Amniotic stem cell (primary cell): ENCODE data around the gene FAM111B.
"Not testable (repeated sequence)": the region's sequence is repeated elsewhere in the genome, so short reads cannot be mapped to it uniquely, and the experiment has no call there.

Experiments
- DNase-seq: peaks from one replicate; lab custom pipeline; 2025; lab: John Stamatoyannopoulos, UW

Gene FAM111B, protein sequence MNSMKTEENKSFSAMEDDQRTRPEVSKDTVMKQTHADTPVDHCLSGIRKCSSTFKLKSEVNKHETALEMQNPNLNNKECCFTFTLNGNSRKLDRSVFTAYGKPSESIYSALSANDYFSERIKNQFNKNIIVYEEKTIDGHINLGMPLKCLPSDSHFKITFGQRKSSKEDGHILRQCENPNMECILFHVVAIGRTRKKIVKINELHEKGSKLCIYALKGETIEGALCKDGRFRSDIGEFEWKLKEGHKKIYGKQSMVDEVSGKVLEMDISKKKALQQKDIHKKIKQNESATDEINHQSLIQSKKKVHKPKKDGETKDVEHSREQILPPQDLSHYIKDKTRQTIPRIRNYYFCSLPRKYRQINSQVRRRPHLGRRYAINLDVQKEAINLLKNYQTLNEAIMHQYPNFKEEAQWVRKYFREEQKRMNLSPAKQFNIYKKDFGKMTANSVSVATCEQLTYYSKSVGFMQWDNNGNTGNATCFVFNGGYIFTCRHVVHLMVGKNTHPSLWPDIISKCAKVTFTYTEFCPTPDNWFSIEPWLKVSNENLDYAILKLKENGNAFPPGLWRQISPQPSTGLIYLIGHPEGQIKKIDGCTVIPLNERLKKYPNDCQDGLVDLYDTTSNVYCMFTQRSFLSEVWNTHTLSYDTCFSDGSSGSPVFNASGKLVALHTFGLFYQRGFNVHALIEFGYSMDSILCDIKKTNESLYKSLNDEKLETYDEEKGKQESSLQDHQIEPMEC

DNA sequence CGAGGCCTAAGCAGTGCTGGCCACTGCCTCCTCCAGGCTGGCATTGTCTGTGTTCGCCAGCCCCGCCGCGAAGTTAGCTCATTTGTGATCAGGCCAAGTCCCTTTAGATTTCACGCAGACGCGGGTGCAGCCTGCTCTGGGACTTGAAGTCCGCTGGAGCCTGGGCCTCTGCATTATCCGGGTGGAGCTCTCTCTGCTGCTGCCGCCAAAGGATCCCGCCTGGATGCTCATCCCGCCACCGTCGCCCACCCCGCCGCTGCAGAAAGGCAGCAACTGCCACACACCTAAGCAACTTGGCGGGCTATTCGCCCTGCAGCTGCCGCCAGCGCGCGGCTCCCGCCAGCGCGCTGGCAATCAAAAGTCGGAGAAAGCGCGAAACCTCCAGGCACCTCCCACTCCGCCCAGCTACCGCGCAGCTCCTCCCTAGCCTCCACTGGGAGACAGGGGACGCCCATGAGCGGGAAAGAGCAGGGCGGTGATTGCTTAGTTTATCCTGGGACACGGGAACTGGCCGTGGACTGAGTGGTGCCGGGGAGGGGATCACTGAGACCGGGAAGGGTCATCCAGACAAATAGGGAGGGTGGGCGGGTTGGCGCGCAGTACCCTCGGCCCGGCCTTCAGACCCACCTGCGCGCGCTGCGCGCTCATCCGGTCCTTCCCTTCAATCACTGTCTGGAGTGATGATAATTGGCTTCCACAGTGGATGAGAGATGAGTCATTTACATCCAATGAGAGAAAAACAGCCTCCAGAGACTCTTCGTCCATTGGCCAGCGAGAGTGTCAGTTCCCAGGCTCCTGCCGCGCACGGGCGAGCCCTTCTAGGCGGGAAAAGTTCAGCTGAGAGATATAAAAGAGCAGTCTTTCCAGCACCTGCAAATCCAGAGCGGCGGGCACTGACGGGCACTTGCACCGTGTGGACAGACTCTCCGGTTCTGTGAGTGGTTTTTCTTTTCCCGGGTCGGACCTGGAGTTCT lies at the start of gene FAM111B:
Gene FAM111B (plus strand): TSS at position 875 of the 974 bp plus-strand sequence. CDS start 2,389 bp downstream, outside the sequence.
- peak; percentile 44 for DNase-seq

DNA sequence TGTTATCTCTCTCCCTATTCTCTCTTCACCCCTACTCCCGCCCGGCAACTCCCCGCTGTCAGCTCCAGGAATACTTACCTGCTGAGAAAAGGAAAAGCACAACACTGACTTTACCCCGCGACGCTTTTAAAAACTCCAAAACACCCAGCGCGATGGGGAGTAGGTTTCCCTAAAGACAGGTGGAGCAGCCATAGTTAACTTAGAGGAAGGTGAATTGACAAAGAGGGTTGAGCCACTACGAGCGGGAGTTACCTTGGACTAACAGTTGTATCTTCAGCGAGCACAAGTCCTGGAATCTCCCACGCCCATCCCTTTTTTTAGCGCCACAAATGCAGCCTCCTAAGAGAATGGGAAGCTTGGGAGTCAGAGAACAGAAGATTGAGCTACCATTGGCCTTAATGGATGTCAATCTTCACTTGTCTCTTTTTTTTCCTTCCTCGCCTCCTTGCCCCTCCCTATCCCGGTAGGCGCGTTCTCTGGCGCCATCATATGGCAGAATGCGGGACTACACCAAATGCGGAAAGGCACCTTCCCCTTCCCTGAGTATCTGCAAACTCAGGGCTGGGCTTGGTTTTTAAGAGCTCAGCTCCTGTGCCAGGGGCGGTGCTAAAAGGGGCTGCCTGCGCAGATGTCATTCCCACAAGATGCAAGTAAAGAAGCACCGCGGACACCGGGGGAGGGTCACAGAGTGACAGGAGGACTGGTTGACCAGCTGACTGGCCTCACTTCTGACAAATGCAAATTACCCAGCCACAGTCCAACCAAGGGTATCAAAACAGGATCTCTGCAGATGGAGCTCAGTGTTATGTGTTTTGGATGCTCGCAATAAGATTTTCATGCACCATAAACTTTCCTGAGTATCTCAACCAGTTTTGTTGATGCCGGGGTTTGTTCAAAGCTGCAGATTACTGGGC lies 48.7 kb upstream of the FAM111B start:
- peak; percentile 5 for DNase-seq

DNA sequence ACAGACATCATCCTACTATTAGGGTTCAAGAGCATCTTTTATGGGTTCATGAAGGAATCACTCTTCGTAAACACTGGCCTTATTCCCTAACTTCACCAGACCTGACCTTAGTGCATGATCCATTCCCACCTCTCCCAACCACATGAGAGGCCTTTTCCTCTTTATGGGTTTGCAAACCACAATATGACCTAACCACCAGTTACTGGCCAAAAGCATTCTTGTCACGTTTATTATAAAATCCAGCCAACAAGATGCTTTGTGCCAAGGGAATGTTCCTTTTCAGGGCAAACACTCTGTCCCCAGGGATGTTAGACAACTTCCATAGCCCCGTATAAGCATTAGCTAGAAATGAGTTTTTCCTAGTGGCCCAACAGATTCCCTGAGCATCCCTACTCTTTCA lies 46.9 kb upstream of the FAM111B start:
- DNase-seq: not testable (repeated sequence)

DNA sequence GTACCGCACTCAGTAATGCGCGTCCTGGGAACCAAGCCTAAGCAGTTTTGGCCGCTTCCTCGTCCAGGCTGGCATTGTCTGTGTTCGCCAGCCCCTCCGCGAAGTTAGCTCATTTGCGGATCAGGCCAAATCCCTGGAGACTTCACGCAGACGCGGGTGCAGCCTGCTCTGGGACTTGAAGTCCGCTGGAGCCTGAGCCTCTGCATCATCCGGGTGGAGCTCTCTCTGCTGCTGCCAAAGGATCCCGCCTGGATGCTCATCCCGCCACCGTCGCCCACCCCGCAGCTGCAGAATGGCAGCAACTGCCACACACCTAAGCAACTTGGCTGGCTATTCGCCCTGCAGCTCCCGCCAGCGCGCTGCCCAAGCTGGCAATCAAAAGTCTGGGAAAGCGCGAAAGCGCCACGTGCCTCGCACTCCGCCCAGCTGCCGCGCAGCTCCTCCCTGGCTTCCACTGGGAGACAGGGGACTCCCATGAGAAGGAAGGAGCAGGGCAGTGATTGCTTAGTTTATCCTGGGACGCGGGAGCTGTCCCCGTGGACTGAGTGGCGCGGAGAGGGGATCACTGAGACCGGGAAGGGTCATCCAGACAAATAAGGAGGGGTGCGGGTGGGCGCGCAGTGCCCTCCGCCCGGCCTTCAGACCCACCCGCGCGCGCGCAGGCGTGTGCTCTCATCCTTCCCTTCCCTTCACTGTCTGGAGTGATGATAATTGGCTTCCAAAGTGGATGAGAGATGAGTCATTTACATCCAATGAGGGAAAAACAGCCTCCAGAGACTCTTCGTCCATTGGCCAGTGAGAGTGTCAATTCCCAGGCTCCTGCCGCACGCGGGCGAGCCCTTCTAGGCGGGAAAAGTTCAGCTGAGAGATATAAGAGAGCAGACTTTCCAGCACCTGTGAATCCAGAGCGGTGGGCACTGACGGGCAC lies 44.2 kb upstream of the FAM111B start:
- DNase-seq: no peak

DNA sequence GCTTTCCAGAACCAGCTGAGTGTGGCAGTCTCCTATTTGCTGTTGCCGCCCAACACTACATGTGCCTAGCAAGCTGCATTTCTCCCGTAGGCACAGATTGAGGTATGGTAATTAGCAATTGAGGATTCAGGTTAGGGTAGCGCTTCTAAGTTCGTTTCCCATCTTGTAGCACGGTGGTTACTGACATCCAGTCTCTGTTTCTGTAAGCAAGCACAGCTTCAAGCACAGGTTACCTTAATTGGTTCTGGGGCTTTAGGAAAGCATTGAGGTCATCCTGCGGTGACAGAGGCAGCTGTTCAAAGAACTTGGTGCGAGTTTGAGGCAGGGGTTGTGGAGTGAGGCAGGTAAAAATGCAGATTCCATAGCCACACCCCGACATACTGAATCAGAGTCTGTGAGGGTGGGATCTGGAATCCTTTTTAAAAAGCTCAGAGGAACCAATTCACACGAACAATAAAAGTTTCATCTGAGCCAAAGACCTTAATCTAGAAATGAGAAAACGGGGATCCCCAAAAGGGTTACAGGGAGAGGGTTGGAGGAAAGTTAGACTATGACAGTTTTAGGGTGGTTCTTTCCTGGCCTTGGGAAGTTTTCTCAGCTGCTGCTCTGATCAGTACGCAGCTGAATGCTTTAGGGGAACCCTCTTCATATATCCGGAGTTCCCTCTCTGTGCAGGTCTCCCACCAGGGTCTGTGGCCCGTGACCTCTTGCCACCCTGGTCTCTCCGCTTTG lies 42.9 kb upstream of the FAM111B start:
- DNase-seq: not testable (repeated sequence)

- no peak for DNase-seq
Observed at GRCh38 chr11:59069087-59069486, 38.0 kb upstream of the FAM111B start.

- no peak for DNase-seq
Observed at GRCh38 chr11:59076876-59077571, 30.0 kb upstream of the FAM111B start.

GRCh38 chr11:59078435-59078834 lies 28.6 kb upstream of the FAM111B start:
- DNase-seq: no peak

DNA sequence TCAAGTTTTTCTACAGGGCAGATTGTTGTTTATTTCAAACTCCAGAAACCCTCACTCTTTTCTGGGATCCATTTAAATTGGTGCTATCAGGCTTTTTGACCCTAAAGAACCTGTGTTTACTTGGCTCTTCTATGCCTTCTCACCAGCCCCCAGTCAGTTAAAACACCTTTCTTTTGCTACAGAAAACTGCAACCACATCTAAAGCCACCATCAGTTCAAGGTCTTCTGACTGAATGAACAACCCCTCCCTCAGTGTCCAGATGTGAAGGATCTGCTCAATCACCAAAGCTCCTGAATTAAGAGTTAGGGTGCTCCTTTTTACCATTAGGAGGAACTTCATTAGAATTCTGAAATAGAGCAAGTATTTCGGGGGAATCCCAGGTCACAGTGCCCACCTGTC lies 28.0 kb upstream of the FAM111B start:
- DNase-seq: no peak

GRCh38 chr11:59080421-59080820 lies 26.6 kb upstream of the FAM111B start:
- DNase-seq: not testable (repeated sequence)

GRCh38 chr11:59081430-59082020 lies 25.5 kb upstream of the FAM111B start:
- not testable (repeated sequence) for DNase-seq

- not testable (repeated sequence) for DNase-seq
Observed at GRCh38 chr11:59086007-59086406, 21.0 kb upstream of the FAM111B start, which contains the start of gene GLYATL1B. TSS of gene GLYATL1B (plus strand) at chr11:59086307. CDS start at chr11:59086307, 0 bp downstream.

DNA sequence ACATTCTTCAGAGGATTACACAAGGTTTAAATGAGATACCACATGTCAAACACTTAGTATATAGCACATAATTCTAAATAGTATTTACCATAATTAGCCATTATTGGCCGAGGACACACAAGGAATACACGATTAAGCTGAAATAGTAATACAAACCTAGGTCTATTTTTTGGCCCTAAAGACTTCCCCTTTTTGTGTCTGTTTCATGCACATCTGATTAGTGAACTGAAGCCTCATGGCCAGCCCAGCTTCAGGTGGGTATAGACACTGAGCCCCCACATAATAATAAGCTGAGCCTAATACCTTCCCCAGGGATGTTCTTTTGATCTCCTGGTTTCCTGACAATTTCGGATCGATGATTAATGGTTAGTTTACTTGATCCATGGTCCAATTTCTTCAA lies 18.9 kb upstream of the FAM111B start:
- DNase-seq: no peak

DNA sequence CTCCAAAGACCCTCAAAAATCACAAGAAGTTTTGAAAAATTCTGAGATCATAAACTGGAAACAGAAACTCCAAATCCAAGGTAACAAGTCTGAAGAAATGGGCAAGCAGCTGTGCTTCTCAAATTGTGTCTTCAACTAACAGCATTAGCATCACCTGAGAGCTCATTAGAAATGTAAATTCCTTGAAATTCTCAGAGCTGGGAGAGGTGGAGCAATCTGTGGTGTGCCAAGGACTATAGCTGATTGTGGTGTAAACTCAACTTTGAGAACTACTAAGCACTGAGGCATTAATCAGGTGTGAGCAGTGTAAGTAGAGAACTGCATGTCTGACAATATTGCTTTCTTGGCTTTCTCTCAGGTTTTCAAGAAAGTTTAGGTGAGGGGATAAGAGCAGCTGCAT lies 13.5 kb upstream of the FAM111B start:
- DNase-seq: not testable (repeated sequence)

GRCh38 chr11:59095225-59095624 lies 11.8 kb upstream of the FAM111B start:
- DNase-seq: not testable (repeated sequence)

- DNase-seq: not testable (repeated sequence)
Observed at GRCh38 chr11:59095972-59096575, 11.0 kb upstream of the FAM111B start.

GRCh38 chr11:59097113-59097708 lies 9.8 kb upstream of the FAM111B start:
- DNase-seq: no peak
